ES-I3 (cell line): ENCODE measurements around the gene WASF2.

Source experiments
- H3K36me3 ChIP-seq: 2 replicates; pipeline ENCODE4 v1.6.1; 2013; ENCODE audit warnings: mild to moderate bottlenecking, low read length, control low read depth, moderate library complexity; ENCODE audit not compliant: insufficient read depth
- H3K4me1 ChIP-seq: 2 replicates; pipeline ENCODE4 v1.6.1; 2013; ENCODE audit warnings: mild to moderate bottlenecking, control low read depth, low read length; ENCODE audit not compliant: insufficient read depth
- H3K9ac ChIP-seq: 2 replicates; pipeline ENCODE4 v1.6.1; 2013; ENCODE audit warnings: low read depth, mild to moderate bottlenecking, low read length, moderate library complexity
- H3K9me3 ChIP-seq: 2 replicates; pipeline ENCODE4 v1.6.1; 2013; ENCODE audit warnings: mild to moderate bottlenecking, low read length, moderate library complexity; ENCODE audit not compliant: control insufficient read depth, insufficient read depth

WASF2 gene

GRCh38 chr1:27372022-27372807 is 117.8 kb downstream of the WASF2 start:
- Histone ChIP-seq H3K9ac (no peak overlapping the region), H3K9me3 (no peaks in the 10 kb centered on the region), H3K4me1 (peaks cover 3% of the 10 kb centered on the region; the same call in 1 of the 2 replicates), H3K36me3 (no peaks in the 10 kb centered on the region)

GRCh38 chr1:27368869-27369582 is 120.9 kb downstream of the WASF2 start:
- Histone ChIP-seq H3K36me3 (no peaks in the 10 kb centered on the region), H3K4me1 (peaks cover 16% of the 10 kb centered on the region), H3K9ac (no peak overlapping the region), H3K9me3 (no peaks in the 10 kb centered on the region)

- Histone ChIP-seq H3K4me1 (peaks cover 16% of the 10 kb centered on the region), H3K9ac (peak overlapping the region; percentile 67), H3K9me3 (no peaks in the 10 kb centered on the region), H3K36me3 (no peaks in the 10 kb centered on the region)
These were observed 122.8 kb downstream of the WASF2 start for GRCh38 chr1:27367160-27367650.

- Histone ChIP-seq H3K9ac (peak within 1 kb of the TSS; percentile 67), H3K4me1 (peaks cover 16% of the 10 kb centered on the region), H3K9me3 (no peaks in the 10 kb centered on the region), H3K36me3 (no peaks in the 10 kb centered on the region)
These were observed 123.4 kb downstream of the WASF2 start, which contains the start of gene MAP3K6 for GRCh38 chr1:27366411-27367159. MAP3K6 (minus strand) TSS chr1:27366961; CDS start chr1:27366597, 364 bp downstream.

- no peaks in the 10 kb centered on the region for H3K9me3 ChIP-seq
- peaks cover 16% of the 10 kb centered on the region for H3K4me1 ChIP-seq
- H3K36me3 ChIP-seq = no peaks in the 10 kb centered on the region
- peak overlapping the region; percentile 67 for H3K9ac ChIP-seq
These were observed 123.9 kb downstream of the WASF2 start for GRCh38 chr1:27366113-27366410.

- Histone ChIP-seq H3K9me3 (no peaks in the 10 kb centered on the region), H3K4me1 (peaks cover 16% of the 10 kb centered on the region), H3K36me3 (no peaks in the 10 kb centered on the region), H3K9ac (peak overlapping the region; percentile 67; the same call in 1 of the 2 replicates)
These were observed 124.4 kb downstream of the WASF2 start for GRCh38 chr1:27365372-27366112.

- Histone ChIP-seq H3K36me3 (no peaks in the 10 kb centered on the region), H3K4me1 (peaks cover 16% of the 10 kb centered on the region), H3K9me3 (no peaks in the 10 kb centered on the region), H3K9ac (no peak overlapping the region)
These were observed 125.1 kb downstream of the WASF2 start for GRCh38 chr1:27364696-27365371.

- no peaks in the 10 kb centered on the region for H3K9me3 ChIP-seq
- no peak overlapping the region for H3K9ac ChIP-seq
- no peaks in the 10 kb centered on the region for H3K36me3 ChIP-seq
- peaks cover 23% of the 10 kb centered on the region for H3K4me1 ChIP-seq
These were observed 125.9 kb downstream of the WASF2 start for GRCh38 chr1:27363766-27364695.

- Histone ChIP-seq H3K9me3 (no peaks in the 10 kb centered on the region), H3K36me3 (no peaks in the 10 kb centered on the region), H3K9ac (no peak overlapping the region), H3K4me1 (peaks cover 23% of the 10 kb centered on the region)
These were observed 128.4 kb downstream of the WASF2 start for GRCh38 chr1:27361553-27361952.

- Histone ChIP-seq H3K36me3 (no peaks in the 10 kb centered on the region), H3K4me1 (peaks cover 28% of the 10 kb centered on the region), H3K9ac (peak overlapping the region; percentile 83), H3K9me3 (no peaks in the 10 kb centered on the region)
These were observed 128.9 kb downstream of the WASF2 start for GRCh38 chr1:27361044-27361402.

GRCh38 chr1:27360159-27361043 is 129.6 kb downstream of the WASF2 start:
- Histone ChIP-seq H3K9ac (peak overlapping the region; percentile 83), H3K4me1 (peaks cover 28% of the 10 kb centered on the region), H3K9me3 (no peaks in the 10 kb centered on the region), H3K36me3 (no peaks in the 10 kb centered on the region)

- Histone ChIP-seq H3K36me3 (no peaks in the 10 kb centered on the region), H3K4me1 (peaks cover 22% of the 10 kb centered on the region), H3K9ac (peak overlapping the region; percentile 83; the same call in 1 of the 2 replicates), H3K9me3 (no peaks in the 10 kb centered on the region)
These were observed 130.2 kb downstream of the WASF2 start for GRCh38 chr1:27359822-27360158.
